Karpas-422 (cell line): ENCODE measurements around the gene YARS2. TPM values are rescaled to one million over a fixed set of nuclear protein-coding genes. Genes with fewer than 3 reads are reported as not detected.

ENCODE experiments used
- DNase-seq: peaks from one replicate; pipeline ENCODE4 v3.0.0-alpha.2; 2015
- H2AFZ ChIP-seq: fragments of 200-600 bp; sonication (generic); 2 replicates; pipeline ENCODE4 v1.6.1; 2014; ENCODE audit warnings: antibody characterized with exemption, low read length, mixed read lengths
- H3K27ac ChIP-seq: fragments of 200-600 bp; sonication (generic); 2 replicates; pipeline ENCODE4 v1.5.1; 2014; ENCODE audit warnings: mild to moderate bottlenecking, low read length, moderate library complexity
- H3K27me3 ChIP-seq: fragments of 200-600 bp; sonication (generic); 2 replicates; pipeline ENCODE4 v1.6.1; 2014; ENCODE audit warnings: low read length, mixed read lengths
- H3K36me3 ChIP-seq: fragments of 200-600 bp; sonication (generic); 2 replicates; pipeline ENCODE4 v1.6.1; 2014; ENCODE audit warnings: low read length, mixed read lengths; ENCODE audit not compliant: insufficient read depth
- H3K4me1 ChIP-seq: fragments of 200-600 bp; sonication (generic); 2 replicates; pipeline ENCODE4 v1.6.1; 2014; ENCODE audit warnings: mild to moderate bottlenecking, low read length, mixed read lengths
- H3K4me2 ChIP-seq: fragments of 200-600 bp; sonication (generic); 2 replicates; pipeline ENCODE4 v1.6.1; 2014; ENCODE audit warnings: low read length, low read depth, mild to moderate bottlenecking; ENCODE audit not compliant: poor library complexity, severe bottlenecking
- H3K4me3 ChIP-seq: fragments of 200-600 bp; sonication (generic); 2 replicates; pipeline ENCODE4 v1.5.1; 2014; ENCODE audit warnings: mild to moderate bottlenecking, antibody characterized with exemption, low read length, mixed read lengths
- H3K79me2 ChIP-seq: fragments of 200-600 bp; sonication (generic); 2 replicates; pipeline ENCODE4 v1.6.1; 2014; ENCODE audit warnings: mild to moderate bottlenecking, low read length, mixed read lengths
- H3K9ac ChIP-seq: fragments of 200-600 bp; sonication (generic); 2 replicates; pipeline ENCODE4 v1.6.0; 2014; ENCODE audit warnings: low read length
- H3K9me2 ChIP-seq: fragments of 200-600 bp; sonication (generic), shearing (Covaris generic); replicated peaks from 2 replicates; pipeline ENCODE4 v1.6.0; 2014; ENCODE audit warnings: mild to moderate bottlenecking, low read length, moderate library complexity; ENCODE audit not compliant: insufficient read depth
- H3K9me3 ChIP-seq: fragments of 300-700, 200-600 bp; sonication (generic); 2 replicates; pipeline ENCODE4 v1.6.1; 2014; ENCODE audit warnings: low read length, mixed read lengths
- H4K20me1 ChIP-seq: fragments of 200-600 bp; sonication (generic); 2 replicates; pipeline ENCODE4 v1.6.1; 2014; ENCODE audit warnings: mild to moderate bottlenecking, antibody characterized with exemption, low read length, low read depth; ENCODE audit not compliant: insufficient read depth
- total RNA-seq: library from RNA; depleted of rRNA; stranded (reverse); fragments of >200 nt; shearing (Covaris generic); gene quantifications from 2 replicates; pipeline ENCODE4 v1.2.3, GENCODE V29; 2014; ENCODE audit warnings: low replicate concordance

YARS2 gene
- total RNA-seq, 1 experiment from 2014 or later = 39.6 TPM

DNA sequence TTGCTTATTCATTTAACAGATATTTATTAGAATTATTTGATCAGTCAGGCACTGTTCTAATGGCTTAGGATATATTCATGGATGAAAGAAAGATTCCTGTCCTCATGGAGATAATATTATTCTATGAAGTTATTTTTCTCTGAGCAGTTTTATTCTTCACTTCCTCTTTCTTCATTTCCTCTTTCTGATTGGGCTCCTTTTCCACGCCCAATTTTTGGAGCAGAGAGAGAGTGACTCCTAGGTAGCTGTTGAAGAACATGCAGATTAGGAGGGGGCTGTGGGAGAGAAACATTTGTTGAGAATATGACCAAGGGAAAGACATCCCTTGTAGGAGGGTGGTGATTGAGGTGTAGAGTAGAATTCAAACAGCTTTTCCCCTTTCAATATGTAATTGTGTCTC is 6.0 kb upstream of the YARS2 start:
- no peaks in the 10 kb centered on the region for H3K9me3 ChIP-seq
- no peaks in the 10 kb centered on the region for H4K20me1 ChIP-seq
- DNase-seq = peak; percentile 75
- no peaks in the 10 kb centered on the region for H3K36me3 ChIP-seq
- H2AFZ ChIP-seq = peak overlapping the region; percentile 74
- no peaks in the 10 kb centered on the region for H3K9me2 ChIP-seq
- peaks cover 11% of the 10 kb centered on the region for H3K4me1 ChIP-seq
- H3K9ac ChIP-seq = no peak overlapping the region
- H3K27ac ChIP-seq = no peak overlapping the region
- H3K79me2 ChIP-seq = no peaks in the 10 kb centered on the region
- no peaks in the 10 kb centered on the region for H3K27me3 ChIP-seq
- no peak overlapping the region for H3K4me3 ChIP-seq
- peak overlapping the region; percentile 32 for H3K4me2 ChIP-seq

GRCh38 chr12:32757157-32757556 is 1.5 kb upstream of the YARS2 start:
- peaks cover 29% of the 10 kb centered on the region for H3K4me1 ChIP-seq
- no peak overlapping the region for H3K4me3 ChIP-seq
- H4K20me1 ChIP-seq = no peaks in the 10 kb centered on the region
- H3K27ac ChIP-seq = no peak overlapping the region
- H3K4me2 ChIP-seq = no peak overlapping the region
- no peaks in the 10 kb centered on the region for H3K27me3 ChIP-seq
- peaks cover 34% of the 10 kb centered on the region for H3K79me2 ChIP-seq
- no peak for DNase-seq
- H3K9ac ChIP-seq = no peak overlapping the region
- H3K36me3 ChIP-seq = peaks cover 12% of the 10 kb centered on the region; the same call in 1 of the 2 replicates
- H3K9me2 ChIP-seq = no peaks in the 10 kb centered on the region
- no peaks in the 10 kb centered on the region for H3K9me3 ChIP-seq
- H2AFZ ChIP-seq = no peak overlapping the region

GRCh38 chr12:32756476-32757066 is 874 bp upstream of the YARS2 start:
- H3K79me2 ChIP-seq = peaks cover 40% of the 10 kb centered on the region
- no peak overlapping the region for H2AFZ ChIP-seq
- DNase-seq = no peak
- no peak overlapping the region for H3K4me3 ChIP-seq
- H3K9me2 ChIP-seq = no peaks in the 10 kb centered on the region
- no peaks in the 10 kb centered on the region for H4K20me1 ChIP-seq
- H3K9me3 ChIP-seq = no peaks in the 10 kb centered on the region
- H3K27ac ChIP-seq = no peak overlapping the region
- peaks cover 18% of the 10 kb centered on the region; the same call in 1 of the 2 replicates for H3K36me3 ChIP-seq
- H3K27me3 ChIP-seq = no peaks in the 10 kb centered on the region
- peak overlapping the region; percentile 98 for H3K4me2 ChIP-seq
- H3K4me1 ChIP-seq = peaks cover 24% of the 10 kb centered on the region
- peak overlapping the region; percentile 93; the same call in 1 of the 2 replicates for H3K9ac ChIP-seq

GRCh38 chr12:32755051-32755653 is 545 bp downstream of the YARS2 start:
- Histone ChIP-seq H3K79me2 (peaks cover 44% of the 10 kb centered on the region), H3K27me3 (no peaks in the 10 kb centered on the region), H3K9me2 (no peaks in the 10 kb centered on the region), H3K4me2 (peak overlapping the region; percentile 98), H3K9me3 (no peaks in the 10 kb centered on the region), H2AFZ (peak overlapping the region; percentile 83), H4K20me1 (no peaks in the 10 kb centered on the region), H3K4me1 (peaks cover 19% of the 10 kb centered on the region), H3K4me3 (peak overlapping the region; percentile 87), H3K27ac (peak overlapping the region; percentile 71), H3K9ac (peak overlapping the region; percentile 93), H3K36me3 (peaks cover 23% of the 10 kb centered on the region; the same call in 1 of the 2 replicates)
- DNase-seq = peak; percentile 93

DNA sequence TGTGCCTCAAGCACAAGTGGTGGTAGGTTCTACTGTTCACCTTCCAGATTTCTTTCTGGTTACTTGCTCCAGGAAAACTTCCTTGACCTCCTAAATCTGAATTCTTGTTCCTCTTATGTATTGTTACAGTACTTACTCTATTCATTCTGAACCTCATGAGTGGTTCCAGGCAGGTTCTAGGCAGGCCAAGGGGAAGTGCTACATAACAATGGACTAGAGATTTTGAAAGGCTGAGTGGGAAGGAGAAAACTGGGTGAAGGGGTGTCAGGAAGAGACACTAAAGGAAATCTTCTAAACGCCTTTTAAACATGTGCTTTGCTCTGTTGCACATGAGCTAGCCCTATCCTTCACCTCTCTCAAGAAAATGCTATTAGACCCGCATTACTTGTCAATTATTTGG is 1.6 kb downstream of the YARS2 start:
- Histone ChIP-seq H3K79me2 (peaks cover 44% of the 10 kb centered on the region), H4K20me1 (no peaks in the 10 kb centered on the region), H3K4me1 (peaks cover 19% of the 10 kb centered on the region), H3K27me3 (no peaks in the 10 kb centered on the region), H3K9me2 (no peaks in the 10 kb centered on the region), H2AFZ (no peak overlapping the region), H3K36me3 (peaks cover 29% of the 10 kb centered on the region; the same call in 1 of the 2 replicates), H3K9me3 (no peaks in the 10 kb centered on the region), H3K4me3 (peak overlapping the region; percentile 87), H3K4me2 (peak overlapping the region; percentile 98), H3K27ac (peak overlapping the region; percentile 71; the same call in 1 of the 2 replicates), H3K9ac (peak overlapping the region; percentile 93)
- DNase-seq = no peak

DNA sequence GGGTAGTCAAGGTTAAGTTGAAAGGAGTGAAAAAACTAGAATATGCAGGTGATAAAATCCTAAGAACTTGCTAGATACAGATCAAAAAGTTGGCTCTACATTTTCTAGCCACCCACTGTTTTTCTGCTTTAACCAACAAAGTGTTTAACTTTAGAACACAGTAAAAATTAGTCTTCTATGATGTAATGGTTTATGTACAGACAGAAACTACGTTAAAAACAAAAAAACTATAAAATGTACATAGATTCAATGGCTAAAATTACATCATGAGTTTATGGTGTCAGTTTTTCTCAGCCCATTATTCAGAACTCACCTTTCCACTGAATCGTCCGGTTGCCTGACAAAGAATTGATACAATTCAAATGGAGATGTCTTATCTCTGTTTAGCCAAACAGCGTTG is 2.1 kb downstream of the YARS2 start:
- Histone ChIP-seq H3K4me3 (peak overlapping the region; percentile 87), H4K20me1 (no peaks in the 10 kb centered on the region), H3K79me2 (peaks cover 49% of the 10 kb centered on the region), H3K36me3 (peaks cover 34% of the 10 kb centered on the region; the same call in 1 of the 2 replicates), H3K9me3 (no peaks in the 10 kb centered on the region), H3K4me1 (peaks cover 19% of the 10 kb centered on the region), H2AFZ (no peak overlapping the region), H3K4me2 (peak overlapping the region; percentile 98), H3K27me3 (no peaks in the 10 kb centered on the region), H3K9me2 (no peaks in the 10 kb centered on the region), H3K27ac (no peak overlapping the region), H3K9ac (peak overlapping the region; percentile 93)
- no peak for DNase-seq

GRCh38 chr12:32743264-32743663 is 12.4 kb downstream of the YARS2 start:
- no peak overlapping the region for H3K4me3 ChIP-seq
- H3K4me2 ChIP-seq = no peak overlapping the region
- no peaks in the 10 kb centered on the region for H3K9me2 ChIP-seq
- peaks cover 72% of the 10 kb centered on the region for H3K36me3 ChIP-seq
- H3K27me3 ChIP-seq = no peaks in the 10 kb centered on the region
- H4K20me1 ChIP-seq = no peaks in the 10 kb centered on the region; the same call in 1 of the 2 replicates
- peaks cover 61% of the 10 kb centered on the region for H3K79me2 ChIP-seq
- no peak overlapping the region for H3K27ac ChIP-seq
- peaks cover 6% of the 10 kb centered on the region for H3K4me1 ChIP-seq
- DNase-seq = no peak
- H3K9me3 ChIP-seq = no peaks in the 10 kb centered on the region
- H2AFZ ChIP-seq = no peak overlapping the region
- no peak overlapping the region for H3K9ac ChIP-seq

GRCh38 chr12:32742133-32742532 is 13.6 kb downstream of the YARS2 start:
- no peak for DNase-seq
- Histone ChIP-seq H3K9ac (no peak overlapping the region), H3K4me3 (no peak overlapping the region), H4K20me1 (no peaks in the 10 kb centered on the region; the same call in 1 of the 2 replicates), H3K27me3 (no peaks in the 10 kb centered on the region), H3K9me2 (no peaks in the 10 kb centered on the region), H3K36me3 (peaks cover 73% of the 10 kb centered on the region), H3K4me2 (no peak overlapping the region), H3K27ac (no peak overlapping the region), H3K9me3 (no peaks in the 10 kb centered on the region), H3K79me2 (peaks cover 62% of the 10 kb centered on the region), H3K4me1 (peaks cover 18% of the 10 kb centered on the region), H2AFZ (no peak overlapping the region)
